GM15510 (cell line): ENCODE data around the gene TM7SF2.

Experiments used
- POLR2A ChIP-seq: IDR thresholded peaks from 3 replicates; pipeline ENCODE4 v1.6.1; 2011; ENCODE audit warnings: borderline replicate concordance; ENCODE audit not compliant: insufficient read length; ENCODE audit errors: extremely low read depth

The TM7SF2 gene

GRCh38 chr11:65148657-65149056 lies 37.0 kb downstream of the TM7SF2 start:
- no peak for TF ChIP-seq POLR2A

GRCh38 chr11:65150509-65151299 lies 39.0 kb downstream of the TM7SF2 start:
- no peak for TF ChIP-seq POLR2A

GRCh38 chr11:65151331-65151899 lies 39.7 kb downstream of the TM7SF2 start:
- TF ChIP-seq POLR2A: no peak

- TF ChIP-seq POLR2A: no peak
These were observed 40.5 kb downstream of the TM7SF2 start for GRCh38 chr11:65152122-65152521.

GRCh38 chr11:65156256-65156655 lies 44.6 kb downstream of the TM7SF2 start:
- no peak for TF ChIP-seq POLR2A

GRCh38 chr11:65156926-65157325 lies 45.3 kb downstream of the TM7SF2 start:
- TF ChIP-seq POLR2A: no peak

- TF ChIP-seq POLR2A: no peak
These were observed 45.7 kb downstream of the TM7SF2 start for GRCh38 chr11:65157336-65157735.

GRCh38 chr11:65159012-65159411 lies 47.3 kb downstream of the TM7SF2 start:
- TF ChIP-seq POLR2A: no peak

GRCh38 chr11:65160643-65161042 lies 49.0 kb downstream of the TM7SF2 start:
- TF ChIP-seq POLR2A: no peak

GRCh38 chr11:65163684-65164083 lies 52.0 kb downstream of the TM7SF2 start:
- TF ChIP-seq POLR2A: no peak
